ENCODE data around the gene P2RX6.
"Not testable (repeated sequence)": the region's sequence is repeated elsewhere in the genome, so short reads cannot be mapped to it uniquely, and the experiment has no call there.

The P2RX6 gene

DNA sequence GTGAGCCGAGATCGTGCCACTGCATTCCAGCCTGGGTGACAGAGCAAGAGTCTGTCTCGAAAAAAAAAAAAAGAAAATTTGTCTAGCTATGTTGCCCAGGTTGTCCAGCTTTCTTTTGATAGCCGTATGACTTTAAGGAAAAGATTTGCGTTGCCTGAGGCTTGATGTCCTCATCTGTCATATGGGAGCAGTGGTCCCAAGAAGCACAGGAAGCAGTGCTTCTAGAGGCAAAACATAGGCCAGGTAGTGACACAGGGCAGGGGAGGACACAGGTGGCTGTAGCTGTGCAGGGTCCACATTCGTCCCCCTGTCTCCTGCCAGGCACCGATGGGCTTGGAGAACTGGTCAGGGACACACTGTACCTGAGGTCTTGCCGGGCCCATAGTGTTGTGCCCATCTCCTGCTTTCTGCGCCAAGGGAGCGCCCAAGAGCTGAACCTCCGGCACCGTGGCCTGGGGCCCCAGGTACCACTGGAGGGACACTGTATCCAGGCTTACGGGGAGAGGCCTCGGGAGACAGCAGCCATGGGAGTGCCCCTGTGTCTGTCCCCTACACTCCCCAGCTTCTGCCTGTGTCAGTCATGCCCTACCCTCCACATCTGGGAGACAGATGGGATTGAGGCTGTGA lies 32.2 kb downstream of the P2RX6 start:
- CTCF ChIA-PET: interaction anchor here (0.9 to 1.2 kb wide), 2 partner anchors 26 to 55 kb away, joined by 3 read pairs; no protein-coding TSS in a partner anchor
- no peak for DNase-seq (ENCODE audit: extremely low spot score)
- POLR2A ChIA-PET: no interaction called here
- TF ChIP-seq CTCF (IDR thresholded peaks at IDR 0.05; ENCODE audit: control extremely low read depth, extremely low read depth, low read depth, missing control alignments): no peak

DNA sequence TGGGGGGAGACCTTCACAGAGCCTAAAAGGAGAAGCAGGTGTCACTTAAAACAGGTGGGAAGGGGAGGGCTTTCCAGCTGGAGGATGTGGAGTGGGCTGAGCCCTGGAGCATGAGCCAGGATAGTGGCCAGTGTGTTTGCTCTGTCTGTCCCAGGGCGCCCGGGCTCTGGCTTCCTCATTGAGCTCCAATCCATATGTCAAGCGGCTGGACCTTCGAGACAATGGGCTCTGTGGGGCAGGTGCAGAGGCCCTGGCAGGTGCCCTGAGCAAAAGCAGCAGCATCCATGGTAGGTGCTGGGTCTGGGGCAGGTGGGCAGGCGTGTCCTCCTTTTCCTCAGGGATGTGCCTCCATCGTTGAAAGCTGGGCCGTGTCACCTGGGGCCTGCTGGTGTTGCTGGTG lies 32.8 kb downstream of the P2RX6 start:
- ChIA-PET POLR2A (no interaction called here), CTCF (interaction anchor here (1.2 kb wide), 1 partner anchor 27 kb away, joined by 3 read pairs; no protein-coding TSS in a partner anchor)
- no peak for TF ChIP-seq CTCF (IDR thresholded peaks at IDR 0.05; ENCODE audit: control extremely low read depth, extremely low read depth, low read depth, missing control alignments)
- no peak for DNase-seq (ENCODE audit: extremely low spot score)

DNA sequence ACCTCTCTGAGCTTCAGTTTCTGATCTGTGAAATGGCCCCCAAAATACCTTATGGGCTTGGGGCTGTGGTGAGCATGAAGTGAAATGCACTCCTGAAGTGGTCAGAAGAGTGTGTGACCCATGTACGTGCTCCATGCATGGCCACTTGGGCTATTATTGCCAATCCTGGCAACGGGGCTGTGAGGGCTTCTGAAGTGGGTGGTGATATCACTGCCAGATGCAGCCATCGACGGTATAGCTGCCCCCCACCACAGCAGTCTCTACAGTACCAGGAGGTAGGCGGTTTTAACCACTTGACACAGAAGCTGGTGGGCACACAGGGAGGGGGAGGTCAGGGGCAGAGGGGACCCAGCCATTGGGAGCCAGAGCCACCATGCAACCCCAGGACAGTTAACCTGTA lies 33.5 kb downstream of the P2RX6 start:
- CTCF ChIA-PET; DNase-seq (ENCODE audit: extremely low spot score); POLR2A ChIA-PET: not testable (repeated sequence)

DNA sequence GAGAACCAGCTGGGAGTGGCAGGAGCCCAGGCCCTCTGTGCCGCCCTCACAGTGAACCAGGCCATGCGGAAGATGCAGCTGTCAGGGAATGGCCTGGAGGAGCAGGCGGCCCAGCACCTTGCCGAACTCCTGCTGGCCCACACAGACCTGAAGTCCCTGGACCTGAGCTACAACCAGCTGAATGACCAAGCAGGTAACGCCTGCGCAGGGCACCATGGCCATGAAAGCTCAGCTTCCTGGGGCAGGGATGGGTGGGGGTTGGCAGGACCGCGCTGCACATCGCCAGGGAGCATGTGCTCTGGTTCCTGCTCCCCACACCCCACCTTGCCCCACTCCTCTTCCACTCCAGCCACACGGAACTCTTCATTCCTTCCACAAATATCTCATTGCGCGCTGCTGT lies 34.0 kb downstream of the P2RX6 start:
- CTCF ChIA-PET; DNase-seq (ENCODE audit: extremely low spot score); POLR2A ChIA-PET: not testable (repeated sequence)

- ChIA-PET CTCF (no interaction called here), POLR2A (no interaction called here)
- DNase-seq (ENCODE audit: extremely low spot score): no peak
- TF ChIP-seq CTCF (IDR thresholded peaks at IDR 0.05; ENCODE audit: control extremely low read depth, extremely low read depth, low read depth, missing control alignments): no peak
Measured at GRCh38 chr22:21051145-21051830, 36.3 kb downstream of the P2RX6 start.

DNA sequence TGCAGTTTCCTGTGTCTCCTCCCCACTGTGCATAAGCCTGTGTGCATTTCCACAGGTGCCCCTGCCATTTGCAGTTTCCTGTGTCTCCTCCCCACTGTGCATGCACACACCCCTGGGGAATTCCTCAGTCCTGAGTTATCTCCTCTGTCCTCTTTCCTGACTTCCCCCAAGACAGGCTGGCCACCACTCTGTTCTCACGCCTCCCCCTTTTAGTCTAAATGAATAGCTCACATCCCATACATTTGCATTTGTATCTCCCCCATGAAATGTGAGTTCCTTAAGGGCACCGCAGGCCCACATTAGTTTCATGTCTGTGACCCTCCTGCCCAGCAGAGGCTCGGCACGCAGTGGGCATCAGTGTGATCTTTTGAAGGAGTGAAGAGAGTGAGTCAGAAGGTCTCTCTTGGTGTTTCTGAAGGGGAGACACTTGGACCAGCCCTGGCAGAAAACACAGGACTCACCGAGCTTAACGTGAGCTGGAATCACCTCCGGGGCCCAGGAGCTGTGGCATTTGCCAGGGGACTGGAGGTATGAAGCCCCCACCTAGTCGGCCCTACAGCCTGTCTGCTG lies 37.0 kb downstream of the P2RX6 start:
- ChIA-PET CTCF (no interaction called here), POLR2A (no interaction called here)
- no peak for DNase-seq (ENCODE audit: extremely low spot score)
- no peak for TF ChIP-seq CTCF (IDR thresholded peaks at IDR 0.05; ENCODE audit: control extremely low read depth, extremely low read depth, low read depth, missing control alignments)

DNA sequence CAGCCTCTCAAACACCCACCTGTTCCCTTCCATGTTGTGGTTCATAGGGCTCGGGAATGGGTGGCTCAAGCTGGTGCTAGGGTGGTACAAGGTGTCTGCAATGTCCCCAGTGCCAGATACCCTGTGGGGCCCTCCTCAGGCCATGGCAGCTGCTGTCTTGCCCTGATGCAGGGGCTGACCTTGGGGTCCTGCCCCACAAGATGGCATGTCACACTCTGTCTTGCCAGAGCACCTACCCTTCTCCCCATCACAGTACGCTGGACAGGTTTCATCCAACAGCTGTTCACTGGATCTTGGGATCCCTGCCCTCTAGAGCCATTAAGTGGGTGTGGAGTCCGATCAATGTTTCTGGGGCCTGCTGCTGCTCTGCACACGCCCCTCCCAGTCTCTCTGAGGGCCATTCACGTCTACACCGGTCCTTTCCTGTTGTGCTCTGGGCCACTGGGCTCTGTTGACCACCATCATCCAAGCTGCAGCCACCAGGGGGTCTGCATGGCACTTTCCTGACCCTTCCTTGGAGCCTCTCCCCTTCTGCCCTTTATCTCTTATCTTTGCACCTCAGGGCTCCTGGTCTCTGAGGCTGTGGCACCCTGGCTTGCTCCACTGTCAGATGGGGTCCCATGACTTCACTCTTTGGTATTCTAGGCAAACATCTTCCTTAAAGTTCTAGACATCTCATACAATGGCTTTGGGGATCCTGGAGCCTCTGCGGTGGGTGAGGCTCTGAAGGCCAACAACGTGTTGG lies 37.9 kb downstream of the P2RX6 start:
- no peak for TF ChIP-seq CTCF (IDR thresholded peaks at IDR 0.05; ENCODE audit: control extremely low read depth, extremely low read depth, low read depth, missing control alignments)
- ChIA-PET CTCF (no interaction called here), POLR2A (no interaction called here)
- no peak for DNase-seq (ENCODE audit: extremely low spot score)

Measured in GM10248 (cell line).